Measurements from ENCODE around the gene TSSC4.

- TF ChIP-seq, protein P1, sequence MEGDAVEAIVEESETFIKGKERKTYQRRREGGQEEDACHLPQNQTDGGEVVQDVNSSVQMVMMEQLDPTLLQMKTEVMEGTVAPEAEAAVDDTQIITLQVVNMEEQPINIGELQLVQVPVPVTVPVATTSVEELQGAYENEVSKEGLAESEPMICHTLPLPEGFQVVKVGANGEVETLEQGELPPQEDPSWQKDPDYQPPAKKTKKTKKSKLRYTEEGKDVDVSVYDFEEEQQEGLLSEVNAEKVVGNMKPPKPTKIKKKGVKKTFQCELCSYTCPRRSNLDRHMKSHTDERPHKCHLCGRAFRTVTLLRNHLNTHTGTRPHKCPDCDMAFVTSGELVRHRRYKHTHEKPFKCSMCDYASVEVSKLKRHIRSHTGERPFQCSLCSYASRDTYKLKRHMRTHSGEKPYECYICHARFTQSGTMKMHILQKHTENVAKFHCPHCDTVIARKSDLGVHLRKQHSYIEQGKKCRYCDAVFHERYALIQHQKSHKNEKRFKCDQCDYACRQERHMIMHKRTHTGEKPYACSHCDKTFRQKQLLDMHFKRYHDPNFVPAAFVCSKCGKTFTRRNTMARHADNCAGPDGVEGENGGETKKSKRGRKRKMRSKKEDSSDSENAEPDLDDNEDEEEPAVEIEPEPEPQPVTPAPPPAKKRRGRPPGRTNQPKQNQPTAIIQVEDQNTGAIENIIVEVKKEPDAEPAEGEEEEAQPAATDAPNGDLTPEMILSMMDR (IDR thresholded peaks at IDR 0.05) = no peak
- TF ChIP-seq POLR2A (IDR thresholded peaks at IDR 0.05) = no peak
Measured at GRCh38 chr11:2424811-2425495, 24.4 kb downstream of the TSSC4 start.
